NB4 (cell line): ENCODE measurements around the gene STX8.

Experiments
- DNase-seq: peaks from one replicate; pipeline ENCODE4 v3.0.0; 2010; ENCODE audit warnings: low read depth
- H3K4me3 ChIP-seq: one replicate; pipeline ENCODE4 v1.5.1; 2011; ENCODE audit warnings: mild to moderate bottlenecking, low read depth, low read length, moderate library complexity
- CTCF ChIP-seq: IDR thresholded peaks from one replicate; pipeline ENCODE4 v1.5.1; 2012; ENCODE audit warnings: low read depth, low read length
- MAX ChIP-seq: IDR thresholded peaks from 2 replicates; pipeline ENCODE4 v1.6.1; 2011; ENCODE audit warnings: low read depth, low read length
- MYC ChIP-seq: IDR thresholded peaks from 2 replicates; pipeline ENCODE4 v1.6.1; 2011; ENCODE audit warnings: low read depth, low read length
- POLR2A ChIP-seq: IDR thresholded peaks from 2 replicates; pipeline ENCODE4 v1.6.1; 2011; ENCODE audit warnings: mild to moderate bottlenecking; ENCODE audit not compliant: insufficient read length; ENCODE audit errors: extremely low read depth

STX8 gene

GRCh38 chr17:9313346-9313745, 262.3 kb downstream of the STX8 start:
- TF ChIP-seq CTCF (no peak), POLR2A (no peak), MAX (no peak), MYC (no peak)
- no peak for DNase-seq
- no peak overlapping the region for H3K4me3 ChIP-seq

- no peak overlapping the region for H3K4me3 ChIP-seq
- DNase-seq, result no peak
- no peak for TF ChIP-seq MYC
- no peak for TF ChIP-seq POLR2A
- no peak for TF ChIP-seq MAX
- TF ChIP-seq CTCF, result no peak
These were observed 266.4 kb downstream of the STX8 start for GRCh38 chr17:9309216-9309615.

GRCh38 chr17:9308069-9308468, 267.6 kb downstream of the STX8 start:
- TF ChIP-seq CTCF, result no peak
- TF ChIP-seq MAX, result no peak
- TF ChIP-seq POLR2A, result no peak
- TF ChIP-seq MYC, result no peak
- no peak overlapping the region for H3K4me3 ChIP-seq
- DNase-seq, result no peak

GRCh38 chr17:9307313-9307998, 268.2 kb downstream of the STX8 start:
- DNase-seq, result no peak
- TF ChIP-seq MAX (no peak), MYC (no peak), POLR2A (no peak), CTCF (no peak)
- H3K4me3 ChIP-seq, result no peak overlapping the region

GRCh38 chr17:9306086-9306485, 269.5 kb downstream of the STX8 start:
- TF ChIP-seq MAX (no peak), MYC (no peak), CTCF (no peak), POLR2A (no peak)
- DNase-seq, result no peak
- H3K4me3 ChIP-seq, result no peak overlapping the region
